Measurements from ENCODE around the gene CNOT3. TPM values are rescaled to one million over a fixed set of nuclear protein-coding genes. Genes with fewer than 3 reads are reported as not detected.
A peak's percentile ranks its signal among the peaks of the same experiment; 100 is the strongest.
"Not testable (repeated sequence)": the region's sequence is repeated elsewhere in the genome, so short reads cannot be mapped to it uniquely, and the experiment has no call there.

CNOT3 gene
- total RNA-seq, 2 donors from 2014 or later = 22.4 to 51.4 TPM

GRCh38 chr19:54190503-54191010 lies 53.0 kb downstream of the CNOT3 start:
- DNase-seq (peak; percentile 100), ATAC-seq (peak; percentile 65)
- no peak for TF ChIP-seq POLR2A (IDR thresholded peaks at IDR 0.05)
- TF ChIP-seq CTCF (IDR thresholded peaks at IDR 0.05) = no peak
- 0 to 1% methylated on average over 17 to 56 of the region's 56 CpGs for WGBS, 2 donors
- H3K36me3 ChIP-seq (replicated peaks in 1 of 2; ENCODE audit: insufficient read depth in 1 of 2, low read depth in 2 of 2) = peaks cover 0 to 6% of the 10 kb centered on the region in 2 donors
- peak overlapping the region; percentile 94 to 100 (median 99) for H3K27ac ChIP-seq
- peaks cover 48% of the 10 kb centered on the region for H3K4me1 ChIP-seq
- H3K4me3 ChIP-seq = peak overlapping the region; percentile 86 to 93
- intact Hi-C loops (cut with DNase I) = no loop called here
- H3K27me3 ChIP-seq = no peaks in the 10 kb centered on the region
- no peaks in the 10 kb centered on the region for H3K9me3 ChIP-seq

- Histone ChIP-seq H3K27ac (peak within 1 kb of the TSS; percentile 94 to 100 (median 99)), H3K4me1 (peaks cover 41% of the 10 kb centered on the region), H3K4me3 (peak within 1 kb of the TSS; percentile 86 to 93), H3K27me3 (no peaks in the 10 kb centered on the region), H3K36me3 (replicated peaks in 1 of 2; ENCODE audit: insufficient read depth in 1 of 2, low read depth in 2 of 2) (peaks cover 0 to 6% of the 10 kb centered on the region in 2 donors), H3K9me3 (no peaks in the 10 kb centered on the region)
- intact Hi-C loops (cut with DNase I) = no loop called here
- ATAC-seq (peak; percentile 25), DNase-seq (peak; percentile 86 to 95 (median 90))
- TF ChIP-seq CTCF (IDR thresholded peaks at IDR 0.05) = no peak
- peak; percentile 53 to 78 (median 63) for TF ChIP-seq POLR2A (IDR thresholded peaks at IDR 0.05)
- WGBS, 2 donors = 0 to 1% methylated on average over 3 to 49 of the region's 77 CpGs
Measured at GRCh38 chr19:54191011-54191810, 53.6 kb downstream of the CNOT3 start, which contains the start of gene TSEN34. Gene TSEN34, plus strand, starts transcription at chr19:54191308. Its CDS starts 57 bp downstream, at chr19:54191365.

- H3K36me3 ChIP-seq (replicated peaks in 1 of 2; ENCODE audit: insufficient read depth in 1 of 2, low read depth in 2 of 2) = peaks cover 0 to 6% of the 10 kb centered on the region in 2 donors
- H3K27ac ChIP-seq = peak overlapping the region; percentile 94 to 100 (median 99)
- H3K27me3 ChIP-seq = no peaks in the 10 kb centered on the region
- peak overlapping the region; percentile 86 to 93 for H3K4me3 ChIP-seq
- TF ChIP-seq POLR2A (IDR thresholded peaks at IDR 0.05) (no peak), CTCF (IDR thresholded peaks at IDR 0.05) (no peak)
- H3K9me3 ChIP-seq = no peaks in the 10 kb centered on the region
- intact Hi-C loops (cut with DNase I) = no loop called here
- WGBS, 2 donors = 58% methylated on average over 19 of the region's 19 CpGs
- no peak for DNase-seq
- H3K4me1 ChIP-seq = peaks cover 34% of the 10 kb centered on the region
- no peak for ATAC-seq
Measured at GRCh38 chr19:54191811-54192453, 54.4 kb downstream of the CNOT3 start.

- peaks cover 23% of the 10 kb centered on the region for H3K4me1 ChIP-seq
- no peak overlapping the region for H3K27ac ChIP-seq
- DNase-seq = no peak
- WGBS, 2 donors = 91 to 94% methylated on average over 11 of the region's 11 CpGs
- intact Hi-C loops (cut with DNase I) = no loop called here
- no peak for ATAC-seq
- TF ChIP-seq CTCF (IDR thresholded peaks at IDR 0.05) (no peak), POLR2A (IDR thresholded peaks at IDR 0.05) (no peak)
- H3K27me3 ChIP-seq = no peaks in the 10 kb centered on the region
- H3K36me3 ChIP-seq (replicated peaks in 1 of 2; ENCODE audit: insufficient read depth in 1 of 2, low read depth in 2 of 2) = peaks cover 0 to 6% of the 10 kb centered on the region in 2 donors
- no peaks in the 10 kb centered on the region for H3K9me3 ChIP-seq
- no peak overlapping the region for H3K4me3 ChIP-seq
Measured at GRCh38 chr19:54193011-54193410, 55.4 kb downstream of the CNOT3 start.

- H3K27ac ChIP-seq; DNase-seq; H3K27me3 ChIP-seq; ATAC-seq; H3K4me3 ChIP-seq; H3K36me3 ChIP-seq (replicated peaks in 1 of 2; ENCODE audit: insufficient read depth in 1 of 2, low read depth in 2 of 2); intact Hi-C loops (cut with DNase I); H3K9me3 ChIP-seq: not testable (repeated sequence)
- 89 to 92% methylated on average over 12 of the region's 12 CpGs for WGBS, 2 donors
- peaks cover 14% of the 10 kb centered on the region for H3K4me1 ChIP-seq
Measured at GRCh38 chr19:54194463-54194862, 56.9 kb downstream of the CNOT3 start.

Measured in body of pancreas (tissue), 4 donors.